NCI-H1694 (cell line): ENCODE results near the gene HSPB6.

Experiments
- DNase-seq: peaks from one replicate; lab custom pipeline; 2025; lab: John Stamatoyannopoulos, UW

HSPB6 gene

GRCh38 chr19:35716801-35717664, 39.8 kb downstream of the HSPB6 start:
- DNase-seq, result peak; percentile 87

DNA sequence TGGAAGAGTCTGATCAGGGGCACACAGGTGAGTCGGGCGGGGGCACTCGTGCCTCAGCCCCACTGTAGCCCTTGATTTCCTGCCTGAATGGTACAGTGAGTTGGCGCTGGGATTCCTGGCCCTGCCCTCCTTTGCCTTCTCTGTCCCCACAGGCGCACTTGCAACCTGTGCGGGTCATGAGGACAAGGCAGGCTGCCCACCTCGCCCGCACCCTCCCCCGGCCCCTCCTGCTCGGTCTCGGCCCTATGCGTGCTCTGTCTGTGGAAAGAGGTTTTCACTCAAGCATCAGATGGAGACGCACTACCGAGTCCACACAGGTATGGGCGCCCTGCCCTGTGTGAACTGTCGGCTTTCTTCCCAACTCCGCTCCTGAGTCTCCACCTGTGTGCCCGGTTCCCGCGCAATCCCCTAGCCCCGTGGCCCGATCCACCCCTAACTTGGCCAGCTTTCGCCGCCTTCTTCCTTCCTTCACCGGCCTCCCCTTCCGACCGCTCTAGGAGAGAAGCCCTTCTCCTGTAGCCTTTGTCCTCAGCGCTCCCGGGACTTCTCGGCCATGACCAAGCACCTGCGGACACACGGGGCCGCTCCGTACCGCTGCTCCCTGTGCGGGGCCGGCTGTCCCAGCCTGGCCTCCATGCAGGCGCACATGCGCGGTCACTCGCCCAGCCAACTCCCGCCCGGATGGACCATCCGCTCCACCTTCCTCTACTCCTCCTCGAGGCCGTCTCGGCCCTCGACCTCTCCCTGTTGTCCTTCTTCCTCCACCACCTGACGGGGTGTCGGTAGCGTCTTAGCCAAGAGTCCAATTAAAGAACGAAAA, 40.6 kb downstream of the HSPB6 start:
- DNase-seq, result no peak

DNA sequence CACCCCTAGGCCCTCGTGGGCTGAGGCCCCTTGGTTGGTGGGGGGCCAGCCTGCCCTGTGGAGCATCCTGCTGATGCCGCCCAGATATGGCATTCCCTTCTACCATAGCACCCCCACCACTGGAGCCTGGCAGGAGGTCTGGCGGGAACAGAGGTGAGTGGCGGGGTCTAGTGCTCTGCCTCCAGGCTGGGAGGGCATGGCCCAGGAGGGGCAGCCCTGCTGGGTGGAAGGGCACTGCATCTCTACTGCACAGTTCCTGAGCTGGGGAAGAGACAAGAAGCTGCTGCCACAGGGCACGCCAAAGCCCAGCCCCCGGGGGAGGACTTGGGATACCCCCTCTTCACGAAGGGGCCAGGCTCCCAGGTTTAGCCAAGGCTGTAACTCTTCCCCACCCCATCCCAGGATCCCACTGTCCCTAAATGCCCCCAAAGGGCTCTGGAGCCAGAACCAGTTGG, 41.4 kb downstream of the HSPB6 start:
- DNase-seq, result no peak

- DNase-seq, result no peak
These were observed 42.1 kb downstream of the HSPB6 start for GRCh38 chr19:35714601-35715354.

- no peak for DNase-seq
These were observed 42.8 kb downstream of the HSPB6 start for GRCh38 chr19:35713904-35714495.

DNA sequence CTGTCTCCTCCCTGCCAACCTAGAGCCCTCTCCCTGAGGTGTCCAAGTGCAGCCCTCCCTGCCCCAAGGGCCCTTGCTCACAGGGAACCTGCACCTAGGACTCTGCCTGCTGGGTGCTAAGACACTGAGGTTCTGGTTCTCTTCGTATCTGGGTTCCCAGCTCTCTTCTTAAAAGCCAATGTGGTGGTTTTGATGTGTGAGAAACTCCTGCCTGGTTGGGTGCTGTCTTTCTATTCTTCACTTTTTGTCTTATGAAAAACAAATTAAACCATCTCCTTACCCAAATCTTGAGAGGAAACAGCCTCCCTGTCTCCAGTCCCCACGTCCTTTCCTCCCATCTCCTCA, 43.4 kb downstream of the HSPB6 start:
- no peak for DNase-seq

DNA sequence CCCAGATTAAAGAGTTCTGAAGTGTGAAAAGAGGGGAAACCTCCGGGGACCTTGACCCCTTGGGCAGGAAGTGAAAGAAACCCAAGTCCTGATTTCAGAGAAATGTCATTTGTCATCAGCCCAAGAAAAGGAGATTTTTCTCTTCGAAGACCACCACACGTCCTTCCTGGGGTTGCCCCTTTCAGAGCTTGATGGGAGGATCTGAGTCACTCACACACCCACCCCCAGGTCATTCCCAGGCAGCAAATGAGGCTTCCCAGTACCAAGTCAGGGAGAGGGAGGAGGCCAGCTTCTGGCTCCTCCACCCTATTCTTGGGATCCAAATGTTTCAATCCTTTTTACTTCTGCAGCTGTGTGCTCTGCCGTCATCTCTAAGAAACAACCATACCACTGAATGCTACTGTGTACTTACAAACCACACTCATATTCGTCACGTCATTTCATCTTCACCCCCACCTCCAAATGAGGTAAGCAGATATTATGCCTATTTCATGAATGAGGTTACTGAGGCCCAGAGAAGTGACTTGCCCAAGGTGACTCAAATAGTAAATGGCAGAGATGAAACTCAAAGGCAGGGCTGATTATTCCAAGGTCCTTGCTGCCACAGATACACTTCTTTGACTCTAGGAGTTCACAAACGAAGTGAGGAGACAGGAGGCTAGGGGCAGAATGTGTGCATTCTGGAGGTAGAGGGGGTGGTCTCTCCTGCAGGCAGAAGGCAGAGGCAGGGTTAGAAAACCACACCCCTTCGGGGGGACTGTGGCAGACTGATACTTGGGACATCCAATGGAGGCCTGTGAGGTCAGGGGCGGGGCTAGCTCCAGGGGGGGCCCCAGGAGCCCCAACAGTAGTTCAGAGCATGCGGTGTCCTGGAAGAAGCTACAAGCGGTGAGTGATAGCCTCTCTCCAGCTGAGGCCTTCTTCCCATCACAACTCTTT, 44.0 kb downstream of the HSPB6 start:
- DNase-seq, result no peak

- DNase-seq, result no peak
These were observed 45.8 kb downstream of the HSPB6 start for GRCh38 chr19:35710784-35711723.

- no peak for DNase-seq
These were observed 48.4 kb downstream of the HSPB6 start for GRCh38 chr19:35708391-35708790.
